Osteoblast (primary cell): ENCODE measurements around the gene OCA2. TPM values are rescaled to one million over a fixed set of nuclear protein-coding genes. Genes with fewer than 3 reads are reported as not detected.

Experiments
- DNase-seq: peaks from one replicate; pipeline ENCODE4 v3.0.0; 2011; ENCODE audit warnings: low spot score, mixed read lengths; ENCODE audit not compliant: insufficient read length; ENCODE audit errors: missing footprints
- H2AFZ ChIP-seq: 2 replicates; pipeline ENCODE4 v1.6.0; 2011; ENCODE audit warnings: mild to moderate bottlenecking, low read length
- H3K27ac ChIP-seq: 2 replicates; pipeline ENCODE4 v1.5.1; 2011; ENCODE audit warnings: mild to moderate bottlenecking, low read depth, low read length, moderate library complexity
- H3K27me3 ChIP-seq: 2 replicates; pipeline ENCODE4 v1.6.0; 2012; ENCODE audit warnings: mild to moderate bottlenecking, control low read depth, inconsistent platforms, low read length, moderate library complexity; ENCODE audit not compliant: insufficient read depth
- H3K36me3 ChIP-seq: 2 replicates; pipeline ENCODE4 v1.5.1; 2011; ENCODE audit warnings: mild to moderate bottlenecking, low read length, control low read depth, moderate library complexity; ENCODE audit not compliant: insufficient read depth
- H3K4me1 ChIP-seq: 2 replicates; pipeline ENCODE4 v1.5.1; 2011; ENCODE audit warnings: mild to moderate bottlenecking, low read length, control low read depth, moderate library complexity; ENCODE audit not compliant: insufficient read depth
- H3K4me2 ChIP-seq: 2 replicates; pipeline ENCODE4 v1.6.0; 2011; ENCODE audit warnings: mild to moderate bottlenecking, low read length; ENCODE audit not compliant: insufficient read depth
- H3K4me3 ChIP-seq: fragments of 200-600 bp; sonication (generic); 3 replicates; pipeline ENCODE4 v1.5.1; 2012; ENCODE audit warnings: mild to moderate bottlenecking, low read length, inconsistent platforms; ENCODE audit not compliant: insufficient read depth
- H3K79me2 ChIP-seq: 2 replicates; pipeline ENCODE4 v1.6.0; 2012; ENCODE audit warnings: mild to moderate bottlenecking, low read length, control low read depth, inconsistent platforms; ENCODE audit not compliant: insufficient read depth
- H3K9me3 ChIP-seq: 2 replicates; pipeline ENCODE4 v1.5.1; 2011; ENCODE audit warnings: low read depth, low read length, control low read depth
- H4K20me1 ChIP-seq: 2 replicates; pipeline ENCODE4 v1.6.0; 2012; ENCODE audit warnings: mild to moderate bottlenecking, low read length, control low read depth; ENCODE audit not compliant: insufficient read depth
- CTCF ChIP-seq: IDR thresholded peaks from 2 replicates; pipeline ENCODE4 v1.5.1; 2011; ENCODE audit warnings: mild to moderate bottlenecking, low read depth, low read length, moderate library complexity; ENCODE audit errors: extremely low read depth
- total RNA-seq: library from RNA; depleted of rRNA; stranded (reverse); fragments of >200 nt; gene quantifications from 2 replicates; pipeline ENCODE4 v1.2.3, GENCODE V29; 2012

Gene OCA2
- total RNA-seq, 1 donor = not detected

- peaks cover 68% of the 10 kb centered on the region for H3K36me3 ChIP-seq
- H3K27me3 ChIP-seq = no peaks in the 10 kb centered on the region
These were observed 19.0 kb upstream of the OCA2 start for GRCh38 chr15:28118083-28118482.

GRCh38 chr15:28117432-28117990, 18.4 kb upstream of the OCA2 start:
- no peaks in the 10 kb centered on the region for H3K27me3 ChIP-seq

More at GRCh38 chr15:28118083-28118482, 19.0 kb upstream of the OCA2 start:
- peaks cover 2% of the 10 kb centered on the region for H3K4me1 ChIP-seq
- H2AFZ ChIP-seq = no peak overlapping the region
- H3K27ac ChIP-seq = no peak overlapping the region
- H3K4me3 ChIP-seq = no peak overlapping the region
- H3K79me2 ChIP-seq = no peaks in the 10 kb centered on the region
- no peaks in the 10 kb centered on the region for H3K9me3 ChIP-seq
- TF ChIP-seq CTCF = no peak
- no peak for DNase-seq
- no peak overlapping the region for H3K4me2 ChIP-seq
- H4K20me1 ChIP-seq = peaks cover 11% of the 10 kb centered on the region

GRCh38 chr15:28116521-28117431, 17.7 kb upstream of the OCA2 start:
- Histone ChIP-seq H2AFZ (no peak overlapping the region), H3K4me3 (no peak overlapping the region), H4K20me1 (peaks cover 11% of the 10 kb centered on the region), H3K27me3 (no peaks in the 10 kb centered on the region), H3K27ac (no peak overlapping the region), H3K4me2 (no peak overlapping the region), H3K79me2 (no peaks in the 10 kb centered on the region), H3K9me3 (no peaks in the 10 kb centered on the region), H3K36me3 (peaks cover 72% of the 10 kb centered on the region), H3K4me1 (peaks cover 2% of the 10 kb centered on the region)
- DNase-seq = peak; percentile 59
- TF ChIP-seq CTCF = no peak

More at GRCh38 chr15:28117432-28117990, 18.4 kb upstream of the OCA2 start:
- Histone ChIP-seq H2AFZ (no peak overlapping the region), H3K9me3 (no peaks in the 10 kb centered on the region), H3K4me3 (no peak overlapping the region), H3K4me2 (no peak overlapping the region), H3K79me2 (no peaks in the 10 kb centered on the region), H3K36me3 (peaks cover 64% of the 10 kb centered on the region), H3K27ac (no peak overlapping the region), H4K20me1 (peaks cover 11% of the 10 kb centered on the region), H3K4me1 (peaks cover 2% of the 10 kb centered on the region)
- no peak for TF ChIP-seq CTCF
- no peak for DNase-seq

- Histone ChIP-seq H3K27me3 (no peaks in the 10 kb centered on the region), H3K36me3 (peaks cover 74% of the 10 kb centered on the region), H3K79me2 (no peaks in the 10 kb centered on the region), H2AFZ (no peak overlapping the region), H3K4me1 (peaks cover 2% of the 10 kb centered on the region), H3K4me3 (no peak overlapping the region), H3K4me2 (no peak overlapping the region), H3K27ac (no peak overlapping the region), H3K9me3 (no peaks in the 10 kb centered on the region), H4K20me1 (peaks cover 11% of the 10 kb centered on the region)
- DNase-seq = no peak
- no peak for TF ChIP-seq CTCF
These were observed 16.8 kb upstream of the OCA2 start for GRCh38 chr15:28115871-28116270.
